H1 (cell line): ENCODE results near the gene TXNDC16. TPM values are rescaled to one million over a fixed set of nuclear protein-coding genes. Genes with fewer than 3 reads are reported as not detected.
A peak's percentile ranks its signal among the peaks of the same experiment; 100 is the strongest.

Experiments
- CTCF ChIA-PET: fragments of 300-600 bp; sonication (Branson Sonifier 250); formaldehyde crosslinking; loops from one replicate; lab custom pipeline; 2021; ENCODE audit not compliant: partially characterized antibody; lab: Charles Lee
- POLR2A ChIA-PET: fragments of 300-600 bp; sonication (Branson Sonifier 250); formaldehyde crosslinking; loops from one replicate; lab custom pipeline; 2021; ENCODE audit warnings: inconsistent platforms; ENCODE audit not compliant: partially characterized antibody; lab: Charles Lee
- DNase-seq, 2 experiments: peaks; one replicate each; pipeline versions ENCODE4 v3.0.0 to v3.0.0-alpha.2; 2010 to 2022; ENCODE audit warnings: low spot score in 2 of 2, low read depth in 1 of 2, mixed read lengths in 1 of 2
- FAIRE-seq: peaks from 2 replicates; lab custom pipeline; 2011; peaks lifted over from hg19 to GRCh38; lab: Jason Lieb, UNC
- H2AFZ ChIP-seq: 2 replicates; pipeline ENCODE4 v1.8.1; 2012; ENCODE audit warnings: low read length, inconsistent platforms
- H2AK5ac ChIP-seq: 2 replicates; pipeline ENCODE4 v1.6.1; 2013; ENCODE audit warnings: low read depth, low read length
- H2BK120ac ChIP-seq: replicated peaks from 2 replicates; pipeline ENCODE3; 2013; ENCODE audit warnings: low read depth, low read length, inconsistent platforms
- H2BK12ac ChIP-seq: 2 replicates; pipeline ENCODE4 v1.6.1; 2013; ENCODE audit warnings: low read depth, low read length
- H2BK15ac ChIP-seq: 2 replicates; pipeline ENCODE4 v1.6.1; 2013; ENCODE audit warnings: low read length
- H2BK20ac ChIP-seq: 2 replicates; pipeline ENCODE4 v1.6.1; 2013; ENCODE audit warnings: low read length
- H2BK5ac ChIP-seq: 2 replicates; pipeline ENCODE4 v1.6.1; 2013; ENCODE audit warnings: low read depth, low read length
- H3K14ac ChIP-seq: 2 replicates; pipeline ENCODE4 v1.6.1; 2013; ENCODE audit warnings: inconsistent platforms; ENCODE audit not compliant: insufficient read length
- H3K18ac ChIP-seq: 2 replicates; pipeline ENCODE4 v1.6.1; 2013; ENCODE audit warnings: low read length; ENCODE audit errors: extremely low read depth
- H3K23ac ChIP-seq: 2 replicates; pipeline ENCODE4 v1.6.1; 2013; ENCODE audit warnings: inconsistent platforms; ENCODE audit not compliant: insufficient read length
- H3K23me2 ChIP-seq: 2 replicates; pipeline ENCODE4 v1.6.1; 2013; ENCODE audit warnings: low read depth, low read length
- H3K27ac ChIP-seq: 2 replicates; pipeline ENCODE4 v1.6.1; 2011; ENCODE audit warnings: low read depth, low read length, inconsistent platforms
- H3K27me3 ChIP-seq, 4 experiments: replicated peaks in 1 of 4; 1 replicate in 1 of 4; 2 replicates in 3 of 4; pipeline versions ENCODE4 v1.6.1 to v1.8.1; 2011 to 2013; ENCODE audit warnings: low read length in 3 of 4, mild to moderate bottlenecking in 3 of 4, inconsistent platforms in 2 of 4, mixed read lengths in 2 of 4, moderate library complexity in 1 of 4; ENCODE audit not compliant: control insufficient read depth in 3 of 4, insufficient read depth in 3 of 4; ENCODE audit errors: extremely low read depth in 1 of 4
- H3K36me3 ChIP-seq, 4 experiments: 2 replicates each; pipeline versions ENCODE4 v1.6.1 to v1.8.1; 2011 to 2013; ENCODE audit warnings: mild to moderate bottlenecking in 4 of 4, low read length in 3 of 4, moderate library complexity in 2 of 4, control low read depth in 1 of 4, inconsistent platforms in 1 of 4; ENCODE audit not compliant: insufficient read depth in 4 of 4, control insufficient read depth in 2 of 4
- H3K4ac ChIP-seq: replicated peaks from 2 replicates; pipeline ENCODE3; 2013; ENCODE audit warnings: low read length, low read depth, mixed read lengths, inconsistent platforms; ENCODE audit not compliant: insufficient read length
- H3K4me1 ChIP-seq, 4 experiments: replicated peaks in 1 of 4; 1 replicate in 1 of 4; 2 replicates in 3 of 4; pipeline versions ENCODE4 v1.6.1 to v1.8.1; 2011 to 2013; ENCODE audit warnings: low read length in 3 of 4, inconsistent platforms in 2 of 4, mixed read lengths in 1 of 4; ENCODE audit not compliant: insufficient read depth in 4 of 4, control insufficient read depth in 3 of 4
- H3K4me2 ChIP-seq, 2 experiments: 2 replicates each; pipeline versions ENCODE4 v1.6.1 to v1.8.1; 2011 to 2013; ENCODE audit warnings: low read depth in 2 of 2, low read length in 2 of 2, control low read depth in 1 of 2, inconsistent platforms in 1 of 2, mild to moderate bottlenecking in 1 of 2; ENCODE audit not compliant: insufficient read depth in 1 of 2
- H3K4me3 ChIP-seq, 4 experiments: fragments of 200-600, 300-600 bp in 1 of 4; sonication (generic), shearing (Covaris generic), sonication (Bioruptor Twin) in 1 of 4; 2 replicates each; pipeline versions ENCODE4 v1.5.1 to v1.8.1; 2011 to 2016; ENCODE audit warnings: low read length in 4 of 4, low read depth in 3 of 4, control low read depth in 2 of 4, inconsistent platforms in 2 of 4, mild to moderate bottlenecking in 2 of 4, mixed read lengths in 1 of 4, moderate library complexity in 1 of 4; ENCODE audit not compliant: insufficient read depth in 2 of 4; ENCODE audit errors: extremely low read depth in 1 of 4
- H3K56ac ChIP-seq: replicated peaks from 2 replicates; pipeline ENCODE3; 2013; ENCODE audit warnings: low read depth, mild to moderate bottlenecking, mixed read lengths, low read length, inconsistent platforms; ENCODE audit not compliant: insufficient read length
- H3K79me1 ChIP-seq: 2 replicates; pipeline ENCODE4 v1.6.1; 2013; ENCODE audit warnings: low read depth, low read length, control low read depth
- H3K79me2 ChIP-seq, 2 experiments: 2 replicates each; pipeline versions ENCODE4 v1.6.1 to v1.8.1; 2012 to 2013; ENCODE audit warnings: low read length in 2 of 2, mild to moderate bottlenecking in 2 of 2, inconsistent platforms in 1 of 2; ENCODE audit not compliant: insufficient read depth in 2 of 2, control insufficient read depth in 1 of 2
- H3K9ac ChIP-seq, 4 experiments: replicated peaks in 1 of 4; 1 replicate in 1 of 4; 2 replicates in 3 of 4; pipeline versions ENCODE4 v1.6.1 to v1.8.1; 2011 to 2013; ENCODE audit warnings: low read depth in 3 of 4, low read length in 3 of 4, control low read depth in 2 of 4, mild to moderate bottlenecking in 2 of 4, moderate library complexity in 2 of 4, inconsistent platforms in 1 of 4; ENCODE audit errors: extremely low read depth in 1 of 4
- H3K9me3 ChIP-seq, 2 experiments: 2 replicates each; pipeline versions ENCODE4 v1.6.1 to v1.8.1; 2012 to 2013; ENCODE audit warnings: mild to moderate bottlenecking in 2 of 2, moderate library complexity in 2 of 2, control low read depth in 1 of 2, inconsistent platforms in 1 of 2, low read depth in 1 of 2, low read length in 1 of 2, mixed read lengths in 1 of 2; ENCODE audit not compliant: insufficient read depth in 2 of 2
- H4K20me1 ChIP-seq, 2 experiments: replicated peaks in 1 of 2; 2 replicates each; pipeline versions ENCODE3 to v1.8.1; 2011 to 2013; ENCODE audit warnings: inconsistent platforms in 2 of 2, low read length in 2 of 2, mild to moderate bottlenecking in 1 of 2; ENCODE audit not compliant: insufficient read depth in 2 of 2, control insufficient read depth in 1 of 2
- H4K5ac ChIP-seq: 2 replicates; pipeline ENCODE4 v1.6.1; 2013; ENCODE audit warnings: low read length, low read depth, mixed read lengths, inconsistent platforms; ENCODE audit not compliant: insufficient read length
- H4K8ac ChIP-seq: 2 replicates; pipeline ENCODE4 v1.8.0; 2013; ENCODE audit warnings: mild to moderate bottlenecking, moderate library complexity, low read length, inconsistent platforms; ENCODE audit not compliant: insufficient read depth; ENCODE audit errors: extremely low read depth
- H4K91ac ChIP-seq: replicated peaks from 2 replicates; pipeline ENCODE3; 2013; ENCODE audit warnings: low read length, mixed read lengths, inconsistent platforms; ENCODE audit not compliant: insufficient read length
- GABPA ChIP-seq: IDR thresholded peaks from 2 replicates; pipeline ENCODE4 v1.6.1; 2011; ENCODE audit warnings: mild to moderate bottlenecking, low read length, moderate library complexity, borderline replicate concordance; ENCODE audit not compliant: insufficient read depth
- YY1 ChIP-seq: IDR thresholded peaks from 2 replicates; pipeline ENCODE4 v1.6.1; 2011; ENCODE audit warnings: low read depth, mild to moderate bottlenecking, low read length
- WGBS, 2 experiments: shearing (Covaris generic) in 1 of 2; methylation state at CpG; one replicate each; pipeline versions ENCODE4 v1.1.6 to v1.1.7; 2013 to 2015; ENCODE audit warnings: low lambda C conversion rate in 2 of 2, mixed read lengths in 2 of 2, inconsistent platforms in 1 of 2, low coverage in 1 of 2, missing lambda C conversion rate in 1 of 2; ENCODE audit not compliant: insufficient replicate concordance in 2 of 2, insufficient coverage in 1 of 2, insufficient read length in 1 of 2; ENCODE audit errors: extremely low coverage in 1 of 2, missing lambda C conversion rate in 1 of 2; 5-methylcytosine and 5-hydroxymethylcytosine counted together
- polyA plus RNA-seq, 7 experiments: library from polyadenylated mRNA; depleted of rRNA in 3 of 7; stranded (reverse) in 5 of 7; unstranded in 2 of 7; fragments of >200 nt in 5 of 7; fragments of 200-250 nt in 2 of 7; gene quantifications; 1 replicate in 5 of 7; 2 replicates in 1 of 7; 4 replicates in 1 of 7; pipeline versions ENCODE4 v1.2.1 to v1.2.3, GENCODE V29; 2011 to 2013; ENCODE audit warnings: missing spikeins in 2 of 7, mixed read lengths in 2 of 7
- total RNA-seq: library from RNA; stranded (reverse); fragmentation: NEBNext Ultra II Directional; extraction: Animal tissue kit (Norgen Biotek cat#: 25700); gene quantifications from 2 replicates; pipeline ENCODE4 v1.2.1, GENCODE V29; 2021

TXNDC16 gene
- total and polyA plus RNA-seq, 2 of the 8 experiments (the other 6 are each of a cell fraction or from before 2014, with no cell fraction given): 6.7 to 14.3 TPM

GRCh38 chr14:52472728-52473127 is 79.6 kb downstream of the TXNDC16 start:
- Histone ChIP-seq H4K8ac (no peak overlapping the region), H3K23ac (no peak overlapping the region), H3K4me3 (no peak overlapping the region), H3K27ac (no peak overlapping the region), H2BK5ac (no peak overlapping the region), H3K9ac (no peak overlapping the region), H3K4me1 (no peaks in the 10 kb centered on the region), H3K79me1 (no peaks in the 10 kb centered on the region), H2BK15ac (no peak overlapping the region), H4K5ac (no peak overlapping the region), H4K91ac (no peak overlapping the region), H3K36me3 (no peaks in the 10 kb centered on the region; a peak in 1 of 8 replicates), H2BK20ac (no peak overlapping the region), H3K4ac (no peak overlapping the region), H2BK12ac (no peak overlapping the region), H3K9me3 (no peaks in the 10 kb centered on the region), H2AK5ac (no peak overlapping the region), H3K27me3 (no peaks in the 10 kb centered on the region), H3K23me2 (no peaks in the 10 kb centered on the region), H3K56ac (no peak overlapping the region), H3K14ac (no peak overlapping the region), H2BK120ac (no peak overlapping the region), H3K79me2 (no peaks in the 10 kb centered on the region), H3K18ac (no peak overlapping the region)
- POLR2A ChIA-PET: no interaction called here
- WGBS, 2 experiments: 91% methylated on average over 6 of the region's 6 CpGs; no CpG with 5 or more reads in 1 of the 2 experiments
- DNase-seq: no peak
- TF ChIP-seq YY1 (peak; percentile 67; the same call in 1 of the 2 replicates), GABPA (no peak)
- TF ChIP-seq, all 59 proteins: peak for 1
- CTCF ChIA-PET: interaction anchor here (0.6 to 0.9 kb wide), 3 partner anchors 15 to 422 kb away, joined by 3 to 4 read pairs (median 3); no protein-coding TSS in a partner anchor
- peaks cover 0 to 1% of the 10 kb centered on the region in 2 experiments for H4K20me1 ChIP-seq
- H2AFZ ChIP-seq: no peak overlapping the region
- H3K4me2 ChIP-seq: no peak overlapping the region
- no peak for FAIRE-seq
